Ovary (tissue), 3 donors: ENCODE data around the gene RPP25.

Experiments used
- POLR2A ChIP-seq: fragments of 450-650 bp; IDR thresholded peaks from one replicate; pipeline ENCODE4 v1.6.1; 2017; ENCODE audit warnings: antibody characterized with exemption, mild to moderate bottlenecking, moderate library complexity
- TF ChIP-seq, protein P1 (sequence below), 3 donors: fragments of 450-650 bp in 2 of 3; fragments of 200-600 bp in 1 of 3; IDR thresholded peaks; one replicate each; pipeline versions ENCODE4 v1.5.1 to v1.8.0; 2016 to 2022; ENCODE audit warnings: antibody characterized with exemption in 3 of 3, mild to moderate bottlenecking in 1 of 3
- donor health status: DM: no; HTN: no; CAD: no.

- TF ChIP-seq, protein P1, sequence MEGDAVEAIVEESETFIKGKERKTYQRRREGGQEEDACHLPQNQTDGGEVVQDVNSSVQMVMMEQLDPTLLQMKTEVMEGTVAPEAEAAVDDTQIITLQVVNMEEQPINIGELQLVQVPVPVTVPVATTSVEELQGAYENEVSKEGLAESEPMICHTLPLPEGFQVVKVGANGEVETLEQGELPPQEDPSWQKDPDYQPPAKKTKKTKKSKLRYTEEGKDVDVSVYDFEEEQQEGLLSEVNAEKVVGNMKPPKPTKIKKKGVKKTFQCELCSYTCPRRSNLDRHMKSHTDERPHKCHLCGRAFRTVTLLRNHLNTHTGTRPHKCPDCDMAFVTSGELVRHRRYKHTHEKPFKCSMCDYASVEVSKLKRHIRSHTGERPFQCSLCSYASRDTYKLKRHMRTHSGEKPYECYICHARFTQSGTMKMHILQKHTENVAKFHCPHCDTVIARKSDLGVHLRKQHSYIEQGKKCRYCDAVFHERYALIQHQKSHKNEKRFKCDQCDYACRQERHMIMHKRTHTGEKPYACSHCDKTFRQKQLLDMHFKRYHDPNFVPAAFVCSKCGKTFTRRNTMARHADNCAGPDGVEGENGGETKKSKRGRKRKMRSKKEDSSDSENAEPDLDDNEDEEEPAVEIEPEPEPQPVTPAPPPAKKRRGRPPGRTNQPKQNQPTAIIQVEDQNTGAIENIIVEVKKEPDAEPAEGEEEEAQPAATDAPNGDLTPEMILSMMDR (IDR thresholded peaks at IDR 0.05), result no peak
- TF ChIP-seq POLR2A, result peak; percentile 93
Measured at GRCh38 chr15:74906450-74907162, 50.0 kb downstream of the RPP25 start, which contains the start of gene FAM219B.
